ENCODE data around the gene ARTN. TPM values are rescaled to one million over a fixed set of nuclear protein-coding genes. Genes with fewer than 3 reads are reported as not detected.
A peak's percentile ranks its signal among the peaks of the same experiment; 100 is the strongest.

ARTN gene
- total RNA-seq, 2 donors from 2014 or later: 1.9 to 3.0 TPM

- H3K4me3 Mint-ChIP-seq: peak overlapping the region in 1 of 2 donors; percentile 72
- peaks cover 29% of the 10 kb centered on the region for H3K27me3 Mint-ChIP-seq (ENCODE audit: low read depth)
Measured at GRCh38 chr1:43932786-43933385, 715 bp upstream of the ARTN start.

GRCh38 chr1:43934101-43934985, 742 bp downstream of the ARTN start:
- peaks cover 23% of the 10 kb centered on the region for H3K4me1 Mint-ChIP-seq (ENCODE audit: low read depth)
- H3K4me3 Mint-ChIP-seq: peak overlapping the region; percentile 28 to 72
- peak; percentile 66 to 72 for ATAC-seq (replicated peaks in 1 of 2)
- no peaks in the 10 kb centered on the region for H3K36me3 Mint-ChIP-seq (ENCODE audit: insufficient read depth in 2 of 2)
- H3K9me3 Mint-ChIP-seq: no peaks in the 10 kb centered on the region
- DNase-seq: peak; percentile 79 to 80
- no peak overlapping the region for H3K27ac Mint-ChIP-seq
- peaks cover 29% of the 10 kb centered on the region for H3K27me3 Mint-ChIP-seq (ENCODE audit: low read depth)

More at GRCh38 chr1:43932786-43933385, 715 bp upstream of the ARTN start:
- Mint-ChIP-seq H3K4me1 (ENCODE audit: low read depth) (peaks cover 24% of the 10 kb centered on the region), H3K9me3 (no peaks in the 10 kb centered on the region), H3K27ac (no peak overlapping the region), H3K36me3 (ENCODE audit: insufficient read depth in 2 of 2) (no peaks in the 10 kb centered on the region)
- DNase-seq (no peak), ATAC-seq (replicated peaks in 1 of 2) (no peak)

GRCh38 chr1:43934986-43935324, 1.4 kb downstream of the ARTN start:
- no peak for ATAC-seq (replicated peaks in 1 of 2)
- no peak for DNase-seq
- no peaks in the 10 kb centered on the region for H3K36me3 Mint-ChIP-seq (ENCODE audit: insufficient read depth in 2 of 2)
- H3K9me3 Mint-ChIP-seq: no peaks in the 10 kb centered on the region
- peaks cover 29% of the 10 kb centered on the region for H3K27me3 Mint-ChIP-seq (ENCODE audit: low read depth)
- H3K4me3 Mint-ChIP-seq: peak overlapping the region in 1 of 2 donors; percentile 72
- H3K27ac Mint-ChIP-seq: no peak overlapping the region
- peaks cover 17% of the 10 kb centered on the region for H3K4me1 Mint-ChIP-seq (ENCODE audit: low read depth)

- peak overlapping the region; percentile 19 to 55 for H3K4me3 Mint-ChIP-seq
Measured at GRCh38 chr1:43935711-43936427, 2.3 kb downstream of the ARTN start.

GRCh38 chr1:43936431-43937151, 3.0 kb downstream of the ARTN start:
- Mint-ChIP-seq H3K4me3 (peak overlapping the region; percentile 75 to 79), H3K27me3 (ENCODE audit: low read depth) (peaks cover 29% of the 10 kb centered on the region), H3K27ac (peak overlapping the region; percentile 69), H3K4me1 (ENCODE audit: low read depth) (peaks cover 16% of the 10 kb centered on the region), H3K9me3 (no peaks in the 10 kb centered on the region), H3K36me3 (ENCODE audit: insufficient read depth in 2 of 2) (no peaks in the 10 kb centered on the region)
- ATAC-seq (replicated peaks in 1 of 2) (peak; percentile 31 to 42), DNase-seq (peak; percentile 31 to 40)

More at GRCh38 chr1:43935711-43936427, 2.3 kb downstream of the ARTN start:
- Mint-ChIP-seq H3K27me3 (ENCODE audit: low read depth) (peaks cover 29% of the 10 kb centered on the region), H3K36me3 (ENCODE audit: insufficient read depth in 2 of 2) (no peaks in the 10 kb centered on the region), H3K27ac (no peak overlapping the region), H3K4me1 (ENCODE audit: low read depth) (peaks cover 16% of the 10 kb centered on the region), H3K9me3 (no peaks in the 10 kb centered on the region)
- ATAC-seq (replicated peaks in 1 of 2) (peak in 1 of 2 donors; percentile 4), DNase-seq (no peak)

- no peak overlapping the region for H3K27ac Mint-ChIP-seq
- H3K27me3 Mint-ChIP-seq (ENCODE audit: low read depth): peaks cover 28% of the 10 kb centered on the region
- peak overlapping the region in 1 of 2 donors; percentile 10 for H3K4me3 Mint-ChIP-seq
- no peaks in the 10 kb centered on the region for H3K36me3 Mint-ChIP-seq (ENCODE audit: insufficient read depth in 2 of 2)
- DNase-seq (no peak), ATAC-seq (replicated peaks in 1 of 2) (no peak)
- no peaks in the 10 kb centered on the region for H3K9me3 Mint-ChIP-seq
- H3K4me1 Mint-ChIP-seq (ENCODE audit: low read depth): peaks cover 16% of the 10 kb centered on the region
Measured at GRCh38 chr1:43937179-43937865, 3.7 kb downstream of the ARTN start.

GRCh38 chr1:43938383-43938782, 4.8 kb downstream of the ARTN start:
- Mint-ChIP-seq H3K4me3 (no peak overlapping the region), H3K36me3 (ENCODE audit: insufficient read depth in 2 of 2) (no peaks in the 10 kb centered on the region), H3K9me3 (no peaks in the 10 kb centered on the region), H3K4me1 (ENCODE audit: low read depth) (peaks cover 10% of the 10 kb centered on the region), H3K27ac (no peak overlapping the region), H3K27me3 (ENCODE audit: low read depth) (peaks cover 18% of the 10 kb centered on the region)
- no peak for ATAC-seq (replicated peaks in 1 of 2)
- no peak for DNase-seq

- ATAC-seq (replicated peaks in 1 of 2) (no peak), DNase-seq (no peak)
- no peak overlapping the region for H3K4me3 Mint-ChIP-seq
- H3K4me1 Mint-ChIP-seq (ENCODE audit: low read depth): peaks cover 7% of the 10 kb centered on the region
- peaks cover 14% of the 10 kb centered on the region for H3K27me3 Mint-ChIP-seq (ENCODE audit: low read depth)
- no peaks in the 10 kb centered on the region for H3K36me3 Mint-ChIP-seq (ENCODE audit: insufficient read depth in 2 of 2)
- no peak overlapping the region for H3K27ac Mint-ChIP-seq
- no peaks in the 10 kb centered on the region for H3K9me3 Mint-ChIP-seq
Measured at GRCh38 chr1:43938892-43939587, 5.4 kb downstream of the ARTN start.

GRCh38 chr1:43942411-43942810, 8.8 kb downstream of the ARTN start:
- H3K4me1 Mint-ChIP-seq (ENCODE audit: low read depth): peaks cover 22% of the 10 kb centered on the region
- no peak overlapping the region for H3K27ac Mint-ChIP-seq
- no peak for DNase-seq
- H3K4me3 Mint-ChIP-seq: no peak overlapping the region
- peaks cover 0 to 2% of the 10 kb centered on the region in 2 donors for H3K36me3 Mint-ChIP-seq (ENCODE audit: insufficient read depth in 2 of 2)
- H3K27me3 Mint-ChIP-seq (ENCODE audit: low read depth): no peaks in the 10 kb centered on the region
- no peak for ATAC-seq (replicated peaks in 1 of 2)
- H3K9me3 Mint-ChIP-seq: no peaks in the 10 kb centered on the region

- H3K27me3 Mint-ChIP-seq (ENCODE audit: low read depth): no peaks in the 10 kb centered on the region
- no peaks in the 10 kb centered on the region for H3K9me3 Mint-ChIP-seq
- peak overlapping the region; percentile 93 to 97 for H3K4me3 Mint-ChIP-seq
- ATAC-seq (replicated peaks in 1 of 2) (no peak), DNase-seq (no peak)
- peaks cover 0 to 2% of the 10 kb centered on the region in 2 donors for H3K36me3 Mint-ChIP-seq (ENCODE audit: insufficient read depth in 2 of 2)
- H3K4me1 Mint-ChIP-seq (ENCODE audit: low read depth): peaks cover 43% of the 10 kb centered on the region
- H3K27ac Mint-ChIP-seq: peak overlapping the region; percentile 75
Measured at GRCh38 chr1:43944860-43945259, 11.3 kb downstream of the ARTN start.

- no peak for DNase-seq
- peaks cover 3 to 6% of the 10 kb centered on the region in 2 donors for H3K36me3 Mint-ChIP-seq (ENCODE audit: insufficient read depth in 2 of 2)
Measured at GRCh38 chr1:43945674-43946235, 12.2 kb downstream of the ARTN start.

More at GRCh38 chr1:43945674-43946235, 12.2 kb downstream of the ARTN start:
- H3K4me1 Mint-ChIP-seq (ENCODE audit: low read depth): peaks cover 52% of the 10 kb centered on the region
- no peak for ATAC-seq (replicated peaks in 1 of 2)
- H3K9me3 Mint-ChIP-seq: no peaks in the 10 kb centered on the region
- peak overlapping the region; percentile 93 to 97 for H3K4me3 Mint-ChIP-seq
- H3K27me3 Mint-ChIP-seq (ENCODE audit: low read depth): no peaks in the 10 kb centered on the region
- peak overlapping the region; percentile 97 for H3K27ac Mint-ChIP-seq
